IMR-90 (cell line): Measurements from ENCODE around the gene CRISP2. TPM values are rescaled to one million over a fixed set of nuclear protein-coding genes. Genes with fewer than 3 reads are reported as not detected.

Source experiments
- ATAC-seq: fragments of 200-7000 bp; cut with Tn5 transposase; 2 replicates; pipeline ENCODE4 v1.9.1; 2020; ENCODE audit warnings: low read depth, mild to moderate bottlenecking, moderate library complexity
- BruUV-seq: library from RNA; stranded (reverse); fragments of 400-500 nt; replicated peaks from 2 replicates; lab custom pipeline; 2021; lab: Mats Ljungman, UMichigan
- CTCF ChIA-PET: fragments of 300-600 bp; formaldehyde crosslinking; extraction: SDS; loops from one replicate; lab custom pipeline; 2021; ENCODE audit warnings: antibody characterized with exemption; lab: Yijun Ruan, JAX
- POLR2A ChIA-PET: fragments of 300-600 bp; sonication (Branson Sonifier 250); formaldehyde crosslinking; loops from one replicate; lab custom pipeline; 2022; ENCODE audit warnings: antibody characterized with exemption; ENCODE audit not compliant: unreplicated experiment; lab: Charles Lee
- DNase-seq: peaks from one replicate; pipeline ENCODE4 v3.0.0; 2013
- H2AFZ ChIP-seq: replicated peaks from 2 replicates; pipeline ENCODE3; 2013; ENCODE audit warnings: low read length, mild to moderate bottlenecking; ENCODE audit not compliant: poor library complexity
- H2AK5ac ChIP-seq: 2 replicates; pipeline ENCODE4 v1.6.1; 2013; ENCODE audit warnings: low read depth, low read length, inconsistent platforms
- H2AK9ac ChIP-seq: replicated peaks from 2 replicates; pipeline ENCODE3; 2013; ENCODE audit warnings: mild to moderate bottlenecking, low read depth, low read length, moderate library complexity; ENCODE audit not compliant: poor library complexity
- H2BK120ac ChIP-seq: 2 replicates; pipeline ENCODE4 v1.6.1; 2013; ENCODE audit warnings: low read depth, low read length, inconsistent platforms
- H2BK15ac ChIP-seq: 3 replicates; pipeline ENCODE4 v1.6.1; 2013; ENCODE audit warnings: low read depth, low read length, inconsistent platforms
- H2BK20ac ChIP-seq: 2 replicates; pipeline ENCODE4 v1.6.1; 2013; ENCODE audit warnings: low read depth, mild to moderate bottlenecking, inconsistent platforms, low read length, moderate library complexity
- H2BK5ac ChIP-seq: 2 replicates; pipeline ENCODE4 v1.6.1; 2013; ENCODE audit warnings: mild to moderate bottlenecking, low read depth, low read length, inconsistent platforms; ENCODE audit not compliant: poor library complexity, severe bottlenecking
- H3K14ac ChIP-seq: replicated peaks from 2 replicates; pipeline ENCODE4 v1.6.1; 2013; ENCODE audit warnings: low read depth, low read length, inconsistent platforms
- H3K18ac ChIP-seq: 2 replicates; pipeline ENCODE4 v1.6.1; 2013; ENCODE audit warnings: low read depth, low read length, control low read depth
- H3K23ac ChIP-seq: 2 replicates; pipeline ENCODE4 v1.6.1; 2013; ENCODE audit warnings: low read depth, low read length, inconsistent platforms
- H3K27ac ChIP-seq: 2 replicates; pipeline ENCODE4 v1.5.1; 2013; ENCODE audit warnings: mild to moderate bottlenecking, control low read depth, low read length; ENCODE audit not compliant: insufficient read depth
- H3K27me3 ChIP-seq: 2 replicates; pipeline ENCODE4 v1.6.1; 2013; ENCODE audit warnings: low read length; ENCODE audit not compliant: control insufficient read depth, insufficient read depth
- H3K36me3 ChIP-seq: 2 replicates; pipeline ENCODE4 v1.6.1; 2013; ENCODE audit warnings: low read length, mixed read lengths; ENCODE audit not compliant: control insufficient read depth, insufficient read depth
- H3K4ac ChIP-seq: 2 replicates; pipeline ENCODE4 v1.6.1; 2013; ENCODE audit warnings: low read depth, low read length, inconsistent platforms
- H3K4me1 ChIP-seq: 2 replicates; pipeline ENCODE4 v1.6.1; 2013; ENCODE audit warnings: low read length, mixed read lengths; ENCODE audit not compliant: control insufficient read depth, insufficient read depth
- H3K4me2 ChIP-seq: 2 replicates; pipeline ENCODE4 v1.6.1; 2013; ENCODE audit warnings: low read depth, mild to moderate bottlenecking, control low read depth, low read length, moderate library complexity
- H3K4me3 ChIP-seq: 2 replicates; pipeline ENCODE4 v1.5.1; 2013; ENCODE audit warnings: low read depth, mild to moderate bottlenecking, control low read depth, low read length, moderate library complexity; ENCODE audit not compliant: insufficient read depth
- H3K56ac ChIP-seq: 2 replicates; pipeline ENCODE4 v1.6.1; 2013; ENCODE audit warnings: low read length, inconsistent platforms; ENCODE audit not compliant: insufficient read depth; ENCODE audit errors: extremely low read depth
- H3K79me1 ChIP-seq, 2 experiments: 2 replicates each; pipeline ENCODE4 v1.6.1; 2013; ENCODE audit warnings: low read length in 2 of 2, inconsistent platforms in 1 of 2, low read depth in 1 of 2
- H3K9ac ChIP-seq: 2 replicates; pipeline ENCODE4 v1.6.1; 2013; ENCODE audit warnings: low read depth, low read length, control low read depth
- H3K9me1 ChIP-seq: 2 replicates; pipeline ENCODE4 v1.6.1; 2013; ENCODE audit warnings: low read length, inconsistent platforms; ENCODE audit not compliant: insufficient read depth
- H3K9me3 ChIP-seq: 2 replicates; pipeline ENCODE4 v1.6.1; 2013; ENCODE audit warnings: low read length; ENCODE audit not compliant: control insufficient read depth, insufficient read depth
- H4K20me1 ChIP-seq: 2 replicates; pipeline ENCODE4 v1.6.1; 2013; ENCODE audit warnings: low read length, inconsistent platforms; ENCODE audit not compliant: insufficient read depth
- H4K5ac ChIP-seq: 2 replicates; pipeline ENCODE4 v1.6.1; 2013; ENCODE audit warnings: mild to moderate bottlenecking, low read depth, low read length, control low read depth
- H4K8ac ChIP-seq, 2 experiments: 2 replicates each; pipeline ENCODE4 v1.6.1; 2013; ENCODE audit warnings: low read depth in 2 of 2, low read length in 2 of 2, control low read depth in 1 of 2, inconsistent platforms in 1 of 2
- H4K91ac ChIP-seq: 2 replicates; pipeline ENCODE4 v1.6.1; 2013; ENCODE audit warnings: low read depth, low read length, inconsistent platforms; ENCODE audit not compliant: insufficient read depth
- BHLHE40 ChIP-seq: fragments of 150-350 bp; IDR thresholded peaks from 2 replicates; pipeline ENCODE4 v1.6.1; 2016; ENCODE audit warnings: mild to moderate bottlenecking, low read depth, low read length
- CEBPB ChIP-seq: IDR thresholded peaks from 2 replicates; pipeline ENCODE4 v1.6.1; 2012; ENCODE audit warnings: low read depth, low read length, improper control_type of control experiment
- CHD1 ChIP-seq: IDR thresholded peaks from 2 replicates; pipeline ENCODE4 v1.6.1; 2012; ENCODE audit warnings: low read depth, low read length, improper control_type of control experiment
- CTCF ChIP-seq: conservative IDR thresholded peaks from 2 replicates; pipeline ENCODE4 v1.5.1; 2012; ENCODE audit warnings: mild to moderate bottlenecking, low read depth, low read length, improper control_type of control experiment
- ELK1 ChIP-seq: fragments of 150-350 bp; IDR thresholded peaks from 2 replicates; pipeline ENCODE4 v1.6.1; 2016; ENCODE audit warnings: low read depth, mild to moderate bottlenecking, low read length, moderate library complexity, borderline replicate concordance
- FOS ChIP-seq: fragments of 150-350 bp; IDR thresholded peaks from 2 replicates; pipeline ENCODE4 v1.6.1; 2016; ENCODE audit warnings: low read depth, low read length
- MAFK ChIP-seq: IDR thresholded peaks from 2 replicates; pipeline ENCODE4 v1.6.1; 2012; ENCODE audit warnings: low read depth, low read length, improper control_type of control experiment
- MAZ ChIP-seq: IDR thresholded peaks from 2 replicates; pipeline ENCODE4 v1.6.1; 2012; ENCODE audit warnings: low read depth, mild to moderate bottlenecking, low read length, improper control_type of control experiment, moderate library complexity, borderline replicate concordance
- MXI1 ChIP-seq: IDR thresholded peaks from 2 replicates; pipeline ENCODE4 v1.6.1; 2012; ENCODE audit warnings: low read depth, mild to moderate bottlenecking, low read length, moderate library complexity, borderline replicate concordance
- NFE2L2 ChIP-seq: fragments of 150-350 bp; IDR thresholded peaks from 2 replicates; pipeline ENCODE4 v1.6.1; 2016; ENCODE audit warnings: low read depth, mild to moderate bottlenecking, low read length
- POLR2A ChIP-seq: IDR thresholded peaks from 2 replicates; pipeline ENCODE4 v1.6.1; 2012; ENCODE audit warnings: mild to moderate bottlenecking, low read depth, low read length
- RAD21 ChIP-seq: IDR thresholded peaks from 2 replicates; pipeline ENCODE4 v1.6.1; 2012; ENCODE audit warnings: low read length, improper control_type of control experiment
- RCOR1 ChIP-seq: IDR thresholded peaks from 2 replicates; pipeline ENCODE4 v1.6.1; 2012; ENCODE audit warnings: mild to moderate bottlenecking, low read length, improper control_type of control experiment; ENCODE audit not compliant: insufficient replicate concordance
- RFX5 ChIP-seq: IDR thresholded peaks from 2 replicates; pipeline ENCODE4 v1.8.0; 2012; ENCODE audit warnings: low read depth, mild to moderate bottlenecking, low read length, moderate library complexity
- SMC3 ChIP-seq: fragments of 150-350 bp; IDR thresholded peaks from 2 replicates; pipeline ENCODE4 v1.6.1; 2016; ENCODE audit warnings: low read depth, mild to moderate bottlenecking, antibody characterized with exemption, low read length, moderate library complexity
- USF2 ChIP-seq: fragments of 150-350 bp; IDR thresholded peaks from 2 replicates; pipeline ENCODE4 v1.6.1; 2017; ENCODE audit warnings: mild to moderate bottlenecking, antibody characterized with exemption, low read length, low read depth
- WGBS, 2 experiments: methylation state at CpG; one replicate each; pipeline versions ENCODE4 v1.1.5 to v1.1.7; 2013; ENCODE audit warnings: missing lambda C conversion rate in 2 of 2; ENCODE audit not compliant: insufficient read length in 1 of 2; ENCODE audit errors: extremely low coverage in 2 of 2; 5-methylcytosine and 5-hydroxymethylcytosine counted together
- dilution Hi-C: fragments of 300-500 bp; cut with HindIII; formaldehyde crosslinking; loops from one replicate; pipeline ENCODE4 v1.14.3; 2018; ENCODE audit warnings: low sequenced_read_pairs; ENCODE audit not compliant: unreplicated experiment
- in situ Hi-C: fragments of 300-500 bp; cut with MboI; formaldehyde crosslinking; loops from 3 replicates; pipeline ENCODE4 v1.14.3; 2019; ENCODE audit warnings: low sequenced_read_pairs, inconsistent platforms, mixed read lengths
- intact Hi-C: fragments of 100-400 bp; cut with micrococcal nuclease; formaldehyde crosslinking; loops from 2 replicates; pipeline ENCODE4 v1.10.0; 2022
- polyA plus RNA-seq, 3 experiments: library from polyadenylated mRNA; depleted of rRNA; stranded (reverse); fragments of >200 nt; gene quantifications; 2 replicates each; pipeline ENCODE4 v1.2.3, GENCODE V29; 2012; ENCODE audit warnings: low replicate concordance in 1 of 3
- total RNA-seq: library from RNA; depleted of rRNA; stranded (reverse); fragments of >200 nt; gene quantifications from 2 replicates; pipeline ENCODE4 v1.2.3, GENCODE V29; 2012

The CRISP2 gene
- total and polyA plus RNA-seq, 2 of the 4 experiments (the other 2 are of a cell fraction), result not detected

- H2AK9ac ChIP-seq, result no peak overlapping the region
- ChIA-PET POLR2A (no interaction called here), CTCF (no interaction called here)
- DNase-seq (no peak), ATAC-seq (no peak)
- no peak overlapping the region for H2BK5ac ChIP-seq
- H3K4ac ChIP-seq, result no peak overlapping the region
- no peak overlapping the region for H3K4me2 ChIP-seq
- no peak for TF ChIP-seq FOS
- no peak for TF ChIP-seq RAD21
- TF ChIP-seq MAFK, result no peak
- TF ChIP-seq USF2, result no peak
- TF ChIP-seq SMC3, result no peak
- TF ChIP-seq NFE2L2, result no peak
- no peak for TF ChIP-seq BHLHE40
- no peak for TF ChIP-seq CEBPB
- TF ChIP-seq ELK1, result no peak
- TF ChIP-seq MXI1, result no peak
- TF ChIP-seq RFX5, result no peak
- TF ChIP-seq POLR2A, result no peak
- no peak for TF ChIP-seq CHD1
- TF ChIP-seq CTCF, result no peak
- no peak for TF ChIP-seq MAZ
- no peak for TF ChIP-seq RCOR1
- H3K14ac ChIP-seq, result no peak overlapping the region
- H2BK120ac ChIP-seq, result no peak overlapping the region
- H4K91ac ChIP-seq, result no peak overlapping the region
- no peak overlapping the region for H2AK5ac ChIP-seq
- no peak overlapping the region for H4K8ac ChIP-seq
- in situ Hi-C loops (no loop called here), dilution Hi-C loops (no loop called here), intact Hi-C loops (no loop called here)
- no peak overlapping the region for H2BK20ac ChIP-seq
- H2AFZ ChIP-seq, result no peak overlapping the region
- no peaks in the 10 kb centered on the region for H3K27me3 ChIP-seq
- no peak overlapping the region for H3K27ac ChIP-seq
- H3K36me3 ChIP-seq, result no peaks in the 10 kb centered on the region
- H3K9ac ChIP-seq, result no peak overlapping the region
- no peaks in the 10 kb centered on the region for H3K79me1 ChIP-seq
- H3K9me1 ChIP-seq, result no peaks in the 10 kb centered on the region
- BruUV-seq, result no TSS peak
- H3K18ac ChIP-seq, result no peak overlapping the region
- H4K5ac ChIP-seq, result no peak overlapping the region
- H4K20me1 ChIP-seq, result no peaks in the 10 kb centered on the region
- H3K23ac ChIP-seq, result no peak overlapping the region
- no peak overlapping the region for H3K4me3 ChIP-seq
- no peaks in the 10 kb centered on the region for H3K9me3 ChIP-seq
- H3K56ac ChIP-seq, result no peak overlapping the region
- H2BK15ac ChIP-seq, result no peak overlapping the region
- WGBS, 2 experiments, result no CpG with 5 or more reads among the region's 4 CpGs
- H3K4me1 ChIP-seq, result no peaks in the 10 kb centered on the region
Measured at GRCh38 chr6:49736017-49736508, 22.7 kb upstream of the CRISP2 start.
